Measurements from ENCODE around the gene PCNX3. TPM values are rescaled to one million over a fixed set of nuclear protein-coding genes. Genes with fewer than 3 reads are reported as not detected.

PCNX3 gene
- total and polyA plus RNA-seq, 10 of the 15 experiments (the other 5 are each of a cell fraction or from before 2014, with no cell fraction given): 0.03 to 46.6 (median 8.4) TPM

- RAD21 ChIA-PET (ENCODE audit: unreplicated experiment): interaction anchor here (1.0 to 4.0 kb wide), 8 partner anchors 19 to 72 kb away, joined by 3 to 36 read pairs (median 5); partner anchors contain the start of genes FAM89B, RELA, SIPA1 and ZNRD2
- peak overlapping the region; percentile 85 for H3K9ac ChIP-seq (ENCODE audit: control insufficient read depth, insufficient read depth, low read length)
- no TSS peak for BruUV-seq (replicated peaks)
- peak overlapping the region; percentile 37; the same call in 1 of the 2 replicates for H3K27ac ChIP-seq (ENCODE audit: control insufficient read depth, insufficient read depth)
- 47% methylated on average over 7 of the region's 7 CpGs for WGBS (ENCODE audit: insufficient coverage, insufficient replicate concordance, low lambda C conversion rate, missing lambda C conversion rate)
- POLR2A ChIA-PET: interaction anchor here (0.6 to 5.0 kb wide), 11 partner anchors 8 to 276 kb away, joined by 3 to 34 read pairs (median 4); partner anchors contain the start of genes EHBP1L1, RELA and ZNRD2
- intact Hi-C loops (cut with micrococcal nuclease; ENCODE audit: unreplicated experiment): loop anchor here (5.0 kb wide), 1 partner anchor 735 kb away; the partner anchor contains the start of gene EHD1
- H3K27me3 ChIP-seq (replicated peaks in 1 of 2; ENCODE audit: control insufficient read depth in 2 of 2, insufficient read depth in 2 of 2, low read length in 1 of 2): no peaks in the 10 kb centered on the region
- H3K79me2 ChIP-seq (ENCODE audit: control insufficient read depth, insufficient read depth, low read length): peaks cover 68% of the 10 kb centered on the region
- H3K9me3 ChIP-seq (replicated peaks; ENCODE audit: control insufficient read depth, insufficient read depth, low read length): no peaks in the 10 kb centered on the region
- no peaks in the 10 kb centered on the region; the same call in 1 of the 2 replicates for H4K20me1 ChIP-seq (ENCODE audit: control insufficient read depth, insufficient read depth)
- in situ Hi-C loops (cut with MboI): no loop called here
- SMC1A ChIA-PET (ENCODE audit: uncharacterized antibody, unreplicated experiment): interaction anchor here (0.9 to 3.0 kb wide), 4 partner anchors 25 to 193 kb away, joined by 3 to 21 read pairs (median 3); no protein-coding TSS in a partner anchor
- H3K4me2 ChIP-seq (ENCODE audit: control insufficient read depth, insufficient read depth): peak overlapping the region; percentile 93
- H2AFZ ChIP-seq (ENCODE audit: control insufficient read depth, low read depth, low read length): no peak overlapping the region
- CTCF ChIA-PET: interaction anchor here (1.0 to 3.8 kb wide), 5 partner anchors 18 to 197 kb away, joined by 3 to 35 read pairs (median 10); no protein-coding TSS in a partner anchor
- peaks cover 24% of the 10 kb centered on the region for H3K4me1 ChIP-seq (ENCODE audit: control insufficient read depth, insufficient read depth, low read length)
- no peak for FAIRE-seq
- DNase-seq (ENCODE audit: low read depth, low spot score): no peak
- peak overlapping the region; percentile 99 for H3K4me3 ChIP-seq
- TF ChIP-seq ZBED1 (IDR thresholded peaks at IDR 0.05; ENCODE audit: borderline replicate concordance) (no peak), SRF (IDR thresholded peaks at IDR 0.05; ENCODE audit: low read depth in 2 of 2, low read length in 2 of 2) (no peak)
- peaks cover 6 to 17% of the 10 kb centered on the region in 2 experiments; a peak in 3 of 4 replicates for H3K36me3 ChIP-seq (ENCODE audit: control insufficient read depth in 2 of 2, insufficient read depth in 2 of 2, low read length in 1 of 2)
- ATAC-seq: no peak
Observed at GRCh38 chr11:65612691-65613090, 2.9 kb upstream of the PCNX3 start.

GRCh38 chr11:65613091-65613928 is 2.3 kb upstream of the PCNX3 start:
- SMC1A ChIA-PET (ENCODE audit: uncharacterized antibody, unreplicated experiment): interaction anchor here (0.9 to 3.0 kb wide), 4 partner anchors 24 to 193 kb away, joined by 3 to 21 read pairs (median 4); no protein-coding TSS in a partner anchor
- Histone ChIP-seq H4K20me1 (ENCODE audit: control insufficient read depth, insufficient read depth) (no peaks in the 10 kb centered on the region; the same call in 1 of the 2 replicates), H3K9ac (ENCODE audit: control insufficient read depth, insufficient read depth, low read length) (peak overlapping the region; percentile 85), H3K9me3 (replicated peaks; ENCODE audit: control insufficient read depth, insufficient read depth, low read length) (no peaks in the 10 kb centered on the region), H3K36me3 (ENCODE audit: control insufficient read depth in 2 of 2, insufficient read depth in 2 of 2, low read length in 1 of 2) (peaks cover 6 to 11% of the 10 kb centered on the region in 2 experiments; a peak in 3 of 4 replicates), H3K4me1 (ENCODE audit: control insufficient read depth, insufficient read depth, low read length) (peaks cover 24% of the 10 kb centered on the region), H3K27ac (ENCODE audit: control insufficient read depth, insufficient read depth) (peak overlapping the region; percentile 91), H3K4me2 (ENCODE audit: control insufficient read depth, insufficient read depth) (peak overlapping the region; percentile 93), H3K4me3 (peak overlapping the region; percentile 99), H3K27me3 (replicated peaks in 1 of 2; ENCODE audit: control insufficient read depth in 2 of 2, insufficient read depth in 2 of 2, low read length in 1 of 2) (no peaks in the 10 kb centered on the region), H2AFZ (ENCODE audit: control insufficient read depth, low read depth, low read length) (no peak overlapping the region), H3K79me2 (ENCODE audit: control insufficient read depth, insufficient read depth, low read length) (peaks cover 74% of the 10 kb centered on the region)
- RAD21 ChIA-PET (ENCODE audit: unreplicated experiment): interaction anchor here (1.0 to 4.0 kb wide), 9 partner anchors 19 to 72 kb away, joined by 3 to 36 read pairs (median 5); partner anchors contain the start of genes EHBP1L1, FAM89B, RELA and SIPA1
- POLR2A ChIA-PET: interaction anchor here (0.5 to 5.0 kb wide), 13 partner anchors 9 to 277 kb away, joined by 3 to 34 read pairs (median 4); partner anchors contain the start of genes CCDC85B, EHBP1L1, RELA and RNASEH2C
- TF ChIP-seq BCL11A (IDR thresholded peaks at IDR 0.05; ENCODE audit: low read depth, low read length) (no peak), HDAC6 (IDR thresholded peaks at IDR 0.05; ENCODE audit: unreplicated experiment) (no peak), TCF3 (IDR thresholded peaks at IDR 0.05; ENCODE audit: borderline replicate concordance, insufficient read depth, low read depth, low read length) (0 out of 2 replicates have a peak, but pooled peaks have one; percentile 10), TBL1XR1 (IDR thresholded peaks at IDR 0.05; ENCODE audit: low read depth, low read length) (no peak), POLR2A (IDR thresholded peaks at IDR 0.05; ENCODE audit: low read depth, low read length) (0 out of 2 replicates have a peak, but pooled peaks have one; percentile 15), EGR1 (IDR thresholded peaks at IDR 0.05; ENCODE audit: borderline replicate concordance in 1 of 2, low read depth in 2 of 2, low read length in 2 of 2) (peak in 1 of 2 experiments; percentile 64; a peak in 2 of 3 replicates)
- intact Hi-C loops (cut with micrococcal nuclease; ENCODE audit: unreplicated experiment) (loop anchor here (5.0 kb wide), 1 partner anchor 736 kb away; the partner anchor contains the start of gene EHD1), in situ Hi-C loops (cut with MboI) (no loop called here)
- FAIRE-seq (no peak), DNase-seq (ENCODE audit: low read depth, low spot score) (no peak), ATAC-seq (no peak; the same call in 2 of the 3 replicates)
- CTCF ChIA-PET: interaction anchor here (0.6 to 3.8 kb wide), 6 partner anchors 13 to 197 kb away, joined by 3 to 35 read pairs (median 7); no protein-coding TSS in a partner anchor
- no TSS peak for BruUV-seq (replicated peaks)
- WGBS (ENCODE audit: insufficient coverage, insufficient replicate concordance, low lambda C conversion rate, missing lambda C conversion rate): 17% methylated on average over 39 of the region's 43 CpGs
